Astrocyte (in vitro differentiated cells and primary cell): ENCODE measurements around the gene PIWIL1. TPM values are rescaled to one million over a fixed set of nuclear protein-coding genes. Genes with fewer than 3 reads are reported as not detected.

ENCODE experiments used
- DNase-seq: peaks from one replicate; pipeline ENCODE4 v3.0.0-alpha.2; 2010; ENCODE audit warnings: low read depth
- FAIRE-seq: peaks from 2 replicates; lab custom pipeline; 2011; peaks lifted over from hg19 to GRCh38; lab: Jason Lieb, UNC
- H2AFZ ChIP-seq: 2 replicates; pipeline ENCODE4 v1.6.0; 2012; ENCODE audit warnings: low read depth, low read length, inconsistent platforms
- H3K27ac ChIP-seq: 2 replicates; pipeline ENCODE4 v1.5.1; 2011; ENCODE audit warnings: low read depth, low read length, inconsistent platforms
- H3K27me3 ChIP-seq: 2 replicates; pipeline ENCODE4 v1.6.0; 2011; ENCODE audit warnings: low read length, inconsistent platforms; ENCODE audit not compliant: insufficient read depth
- H3K36me3 ChIP-seq: 2 replicates; pipeline ENCODE4 v1.5.1; 2011; ENCODE audit warnings: low read length, inconsistent platforms; ENCODE audit not compliant: insufficient read depth
- H3K4me1 ChIP-seq: 2 replicates; pipeline ENCODE4 v1.5.1; 2011; ENCODE audit warnings: low read length, inconsistent platforms; ENCODE audit not compliant: insufficient read depth
- H3K4me2 ChIP-seq: 2 replicates; pipeline ENCODE4 v1.6.0; 2012; ENCODE audit warnings: low read length, inconsistent platforms
- H3K4me3 ChIP-seq: 2 replicates; pipeline ENCODE4 v1.5.1; 2011; ENCODE audit warnings: low read depth, mild to moderate bottlenecking, low read length, inconsistent platforms; ENCODE audit not compliant: insufficient read depth
- H3K79me2 ChIP-seq: 2 replicates; pipeline ENCODE4 v1.6.0; 2012; ENCODE audit warnings: mild to moderate bottlenecking, low read length, inconsistent platforms; ENCODE audit not compliant: insufficient read depth
- H3K9ac ChIP-seq: 2 replicates; pipeline ENCODE4 v1.6.0; 2012; ENCODE audit warnings: mild to moderate bottlenecking, low read length, inconsistent platforms
- H3K9me3 ChIP-seq: 2 replicates; pipeline ENCODE4 v1.5.1; 2012; ENCODE audit warnings: low read depth, mild to moderate bottlenecking, low read length, inconsistent platforms; ENCODE audit not compliant: insufficient read depth
- H4K20me1 ChIP-seq: 2 replicates; pipeline ENCODE4 v1.6.0; 2012; ENCODE audit warnings: low read length, inconsistent platforms; ENCODE audit not compliant: insufficient read depth
- H3K27ac Mint-ChIP-seq: one replicate; pipeline ENCODE4 v1.8.0; 2021; ENCODE audit warnings: mild to moderate bottlenecking, mixed read lengths; ENCODE audit not compliant: unreplicated experiment
- H3K27me3 Mint-ChIP-seq: one replicate; pipeline ENCODE4 v1.8.0; 2021; ENCODE audit warnings: low read depth, mixed read lengths; ENCODE audit not compliant: unreplicated experiment
- H3K36me3 Mint-ChIP-seq: one replicate; pipeline ENCODE4 v1.8.0; 2021; ENCODE audit warnings: low read depth, mixed read lengths; ENCODE audit not compliant: unreplicated experiment
- H3K4me1 Mint-ChIP-seq: one replicate; pipeline ENCODE4 v1.8.0; 2021; ENCODE audit warnings: low read depth, mixed read lengths; ENCODE audit not compliant: unreplicated experiment
- H3K4me3 Mint-ChIP-seq: one replicate; pipeline ENCODE4 v1.8.0; 2021; ENCODE audit warnings: mild to moderate bottlenecking, moderate library complexity, mixed read lengths; ENCODE audit not compliant: unreplicated experiment
- H3K9me3 Mint-ChIP-seq: one replicate; pipeline ENCODE4 v1.8.0; 2021; ENCODE audit warnings: mild to moderate bottlenecking, mixed read lengths; ENCODE audit not compliant: unreplicated experiment
- CTCF ChIP-seq: IDR thresholded peaks from 2 replicates; pipeline ENCODE4 v1.5.1; 2011; ENCODE audit warnings: low read depth, mild to moderate bottlenecking, inconsistent platforms, low read length, moderate library complexity; ENCODE audit not compliant: insufficient read depth
- EZH2 ChIP-seq: IDR thresholded peaks from 2 replicates; pipeline ENCODE4 v1.6.1; 2012; ENCODE audit warnings: mild to moderate bottlenecking, low read length, inconsistent platforms; ENCODE audit not compliant: insufficient read depth
- total RNA-seq: library from RNA; stranded (reverse); gene quantifications from 2 replicates; pipeline ENCODE4 v1.2.1, GENCODE V29; 2021

PIWIL1 gene
- total RNA-seq, 1 donor from 2014 or later = not detected

- no peak for TF ChIP-seq CTCF
- TF ChIP-seq EZH2 = no peak
- Histone ChIP-seq H3K9ac (no peak overlapping the region), H3K27me3 (no peaks in the 10 kb centered on the region), H2AFZ (no peak overlapping the region), H3K4me2 (no peak overlapping the region), H3K79me2 (no peaks in the 10 kb centered on the region), H3K36me3 (no peaks in the 10 kb centered on the region), H3K9me3 (no peaks in the 10 kb centered on the region), H3K27ac (no peak overlapping the region), H3K4me3 (no peak overlapping the region), H3K4me1 (no peaks in the 10 kb centered on the region), H4K20me1 (no peaks in the 10 kb centered on the region)
- H3K4me1 Mint-ChIP-seq = no peaks in the 10 kb centered on the region
- H3K27ac Mint-ChIP-seq = no peak overlapping the region
- H3K4me3 Mint-ChIP-seq = no peak overlapping the region
- H3K27me3 Mint-ChIP-seq = no peaks in the 10 kb centered on the region
- DNase-seq = no peak
- FAIRE-seq = no peak
- H3K9me3 Mint-ChIP-seq = peaks cover 3% of the 10 kb centered on the region
- no peaks in the 10 kb centered on the region for H3K36me3 Mint-ChIP-seq
Measured at GRCh38 chr12:130364578-130364977, 26.9 kb downstream of the PIWIL1 start.

- Mint-ChIP-seq H3K27ac (no peak overlapping the region), H3K27me3 (no peaks in the 10 kb centered on the region), H3K4me3 (no peak overlapping the region), H3K4me1 (no peaks in the 10 kb centered on the region), H3K36me3 (no peaks in the 10 kb centered on the region), H3K9me3 (peaks cover 3% of the 10 kb centered on the region)
- Histone ChIP-seq H3K27ac (no peak overlapping the region), H3K4me2 (no peak overlapping the region), H3K27me3 (no peaks in the 10 kb centered on the region), H3K4me1 (no peaks in the 10 kb centered on the region), H3K36me3 (no peaks in the 10 kb centered on the region), H3K9me3 (no peaks in the 10 kb centered on the region), H3K4me3 (no peak overlapping the region), H4K20me1 (no peaks in the 10 kb centered on the region), H2AFZ (no peak overlapping the region), H3K9ac (no peak overlapping the region), H3K79me2 (no peaks in the 10 kb centered on the region)
- TF ChIP-seq CTCF (no peak), EZH2 (no peak)
- DNase-seq (no peak), FAIRE-seq (no peak)
Measured at GRCh38 chr12:130366159-130366558, 28.5 kb downstream of the PIWIL1 start.

GRCh38 chr12:130367003-130367402 lies 29.3 kb downstream of the PIWIL1 start:
- Mint-ChIP-seq H3K27ac (no peak overlapping the region), H3K9me3 (peaks cover 3% of the 10 kb centered on the region), H3K36me3 (no peaks in the 10 kb centered on the region), H3K4me3 (no peak overlapping the region), H3K27me3 (no peaks in the 10 kb centered on the region), H3K4me1 (no peaks in the 10 kb centered on the region)
- Histone ChIP-seq H2AFZ (no peak overlapping the region), H3K9ac (no peak overlapping the region), H3K4me1 (no peaks in the 10 kb centered on the region), H3K36me3 (no peaks in the 10 kb centered on the region), H3K27ac (no peak overlapping the region), H4K20me1 (no peaks in the 10 kb centered on the region), H3K9me3 (no peaks in the 10 kb centered on the region), H3K27me3 (no peaks in the 10 kb centered on the region), H3K4me2 (no peak overlapping the region), H3K79me2 (no peaks in the 10 kb centered on the region), H3K4me3 (no peak overlapping the region)
- FAIRE-seq (no peak), DNase-seq (no peak)
- TF ChIP-seq CTCF = no peak
- TF ChIP-seq EZH2 = no peak
